ENCODE data around the gene FBXO21.
A peak's percentile ranks its signal among the peaks of the same experiment; 100 is the strongest.

Gene FBXO21

GRCh38 chr12:117162633-117163032, 27.6 kb downstream of the FBXO21 start:
- no peak for DNase-seq

- DNase-seq: no peak
Measured at GRCh38 chr12:117162167-117162539, 28.1 kb downstream of the FBXO21 start.

GRCh38 chr12:117161460-117162166, 28.7 kb downstream of the FBXO21 start:
- no peak for DNase-seq

- DNase-seq: no peak
Measured at GRCh38 chr12:117159674-117160073, 30.6 kb downstream of the FBXO21 start.

- DNase-seq: no peak
Measured at GRCh38 chr12:117158911-117159553, 31.2 kb downstream of the FBXO21 start.

- DNase-seq: no peak
Measured at GRCh38 chr12:117158096-117158495, 32.2 kb downstream of the FBXO21 start.

- peak; percentile 51 for DNase-seq
Measured at GRCh38 chr12:117155278-117156060, 34.8 kb downstream of the FBXO21 start.

- DNase-seq: no peak
Measured at GRCh38 chr12:117152793-117153775, 37.2 kb downstream of the FBXO21 start.

GRCh38 chr12:117151403-117152031, 38.8 kb downstream of the FBXO21 start:
- no peak for DNase-seq

GRCh38 chr12:117149431-117149830, 40.8 kb downstream of the FBXO21 start:
- DNase-seq: no peak

- DNase-seq: no peak
Measured at GRCh38 chr12:117148642-117149041, 41.6 kb downstream of the FBXO21 start.

GRCh38 chr12:117147639-117148038, 42.6 kb downstream of the FBXO21 start:
- DNase-seq: no peak

GRCh38 chr12:117145597-117146154, 44.6 kb downstream of the FBXO21 start:
- DNase-seq: no peak

GRCh38 chr12:117144599-117144998, 45.7 kb downstream of the FBXO21 start:
- DNase-seq: no peak

GRCh38 chr12:117143008-117143532, 47.2 kb downstream of the FBXO21 start:
- DNase-seq: no peak

GRCh38 chr12:117142094-117142493, 48.2 kb downstream of the FBXO21 start:
- DNase-seq: no peak

GRCh38 chr12:117141097-117141898, 49.0 kb downstream of the FBXO21 start:
- no peak for DNase-seq

- no peak for DNase-seq
Measured at GRCh38 chr12:117140397-117141096, 49.7 kb downstream of the FBXO21 start.

GRCh38 chr12:117139025-117139717, 51.1 kb downstream of the FBXO21 start:
- no peak for DNase-seq
